GM21529 (cell line): Measurements from ENCODE around the gene PABPN1L.

ENCODE experiments used
- ATAC-seq: cut with Tn5 transposase; IDR thresholded peaks from one replicate; pipeline ENCODE4 v1.9.1; 2021; ENCODE audit not compliant: unreplicated experiment

The PABPN1L gene

DNA sequence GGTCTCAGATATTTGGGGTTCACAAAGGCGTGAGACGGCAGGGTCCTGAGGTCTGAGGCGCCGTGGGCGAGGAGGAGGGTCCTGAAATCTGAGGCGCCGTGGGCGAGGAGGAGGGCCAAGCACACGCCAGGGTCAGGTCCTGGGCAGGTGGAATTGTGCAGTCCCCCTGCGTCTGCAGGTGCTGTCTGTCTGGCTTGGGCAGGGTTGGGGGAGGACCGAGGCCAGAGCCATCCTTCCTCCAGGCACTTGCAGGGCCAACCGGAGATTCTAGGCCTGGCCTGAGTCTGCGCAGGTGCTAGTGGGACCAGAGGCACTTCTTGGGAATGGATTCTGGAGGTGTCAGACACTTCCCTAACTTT, 52.3 kb downstream of the PABPN1L start:
- ATAC-seq = no peak
